Adrenal gland (tissue), 12 donors: ENCODE data around the gene PARD6B. TPM values are rescaled to one million over a fixed set of nuclear protein-coding genes. Genes with fewer than 3 reads are reported as not detected.

Experiments used
- DNase-seq, 7 donors: peaks; one replicate each; pipeline ENCODE4 v3.0.0-alpha.2; 2019 to 2020
- H3K27ac ChIP-seq, 5 donors: fragments of 200-600 bp; sonication (generic) in 4 of 5; 1 replicate in 3 of 5; 2 replicates in 2 of 5; pipeline versions ENCODE4 v1.5.1 to v1.8.0; 2016 to 2020; ENCODE audit warnings: mild to moderate bottlenecking in 1 of 5
- H3K27me3 ChIP-seq: fragments of 200-600 bp; 2 replicates; pipeline ENCODE4 v1.8.0; 2021
- H3K36me3 ChIP-seq, 2 donors: fragments of 200-600 bp; replicated peaks in 1 of 2; 1 replicate in 1 of 2; 2 replicates in 1 of 2; pipeline versions ENCODE4 v1.5.1 to v1.8.0; 2018 to 2022
- H3K4me1 ChIP-seq, 2 donors: fragments of 200-600 bp; replicated peaks in 1 of 2; 1 replicate in 1 of 2; 2 replicates in 1 of 2; pipeline versions ENCODE4 v1.5.1 to v1.8.0; 2018 to 2021
- H3K4me3 ChIP-seq, 4 donors: fragments of 200-600 bp; sonication (generic) in 3 of 4; one replicate each; pipeline ENCODE4 v1.5.1; 2016 to 2018
- H3K9me3 ChIP-seq, 3 donors: fragments of 200-600 bp; sonication (generic) in 1 of 3; replicated peaks in 1 of 3; 1 replicate in 2 of 3; 2 replicates in 1 of 3; pipeline versions ENCODE4 v1.5.1 to v1.8.0; 2016 to 2021
- CTCF ChIP-seq, 6 experiments: fragments of 450-650 bp in 4 of 6; fragments of 200-600 bp in 2 of 6; sonication (generic) in 1 of 6; IDR thresholded peaks; 1 replicate in 5 of 6; 2 replicates in 1 of 6; pipeline versions ENCODE4 v1.5.1 to v1.8.0; 2016 to 2021; ENCODE audit warnings: antibody characterized with exemption in 6 of 6, mild to moderate bottlenecking in 2 of 6, moderate library complexity in 1 of 6
- POLR2A ChIP-seq, 2 donors: fragments of 450-650 bp; IDR thresholded peaks; one replicate each; pipeline ENCODE4 v1.6.1; 2017; ENCODE audit warnings: antibody characterized with exemption in 2 of 2, mild to moderate bottlenecking in 2 of 2, moderate library complexity in 1 of 2
- WGBS, 4 donors: extraction: QIAGEN DNeasy Blood & Tissue Kit in 2 of 4; methylation state at CpG; one replicate each; pipeline versions ENCODE4 v1.1.5 to v1.1.7; 2013 to 2017; 5-methylcytosine and 5-hydroxymethylcytosine counted together
- intact Hi-C, 2 donors: fragments of 100-400 bp; cut with DNase I; formaldehyde crosslinking; loops; one replicate each; pipeline versions ENCODE4 v1.14.1 to v1.15.0; 2022 to 2023
- polyA plus RNA-seq, 3 donors: library from polyadenylated mRNA; stranded (reverse); fragments of 200-250 nt in 2 of 3; fragments of 350-450 nt in 1 of 3; fragmentation: Illumina TruSeq in 1 of 3; extraction: RNeasy Lipid Tissue Mini Kit (QIAGEN cat#74804) in 1 of 3; gene quantifications; one replicate each; pipeline ENCODE4 v1.2.3, GENCODE V29; 2013 to 2014
- total RNA-seq, 9 donors: library from RNA; depleted of rRNA in 4 of 9; stranded (reverse); fragments of >200 nt in 4 of 9; fragments of 120-200 nt in 1 of 9; fragmentation: NEBNext Ultra II Directional in 1 of 9; extraction: Animal tissue kit (Norgen Biotek cat#: 25700) in 1 of 9; gene quantifications; one replicate each; pipeline versions ENCODE4 v1.1.0 to v1.2.4, GENCODE V29; 2013 to 2023
- donor health status: healthy with polysubstance abuse.
- donor health status: Bipolar disorder and iron deficiency.
- donor health status: DM: yes; HTN: yes; CAD: no.
- donor health status: DM: no; HTN: no; CAD: no.
- donor health status: DM: no; HTN: no; CAD: no.
- donor health status: DM: yes; HTN: yes; CAD: no.

PARD6B gene
- total and polyA plus RNA-seq, 12 donors: 1.1 to 10.8 (median 5.3) TPM

GRCh38 chr20:50802289-50802688 is 70.9 kb downstream of the PARD6B start:
- DNase-seq: no peak
- 83 to 93% (median 90%) methylated on average over 7 to 8 of the region's 8 CpGs for WGBS, 4 donors

GRCh38 chr20:50804437-50805348 is 73.3 kb downstream of the PARD6B start:
- TF ChIP-seq CTCF (IDR thresholded peaks at IDR 0.05) (no peak), POLR2A (IDR thresholded peaks at IDR 0.05) (no peak)
- Histone ChIP-seq H3K27ac (no peak overlapping the region), H3K9me3 (no peaks in the 10 kb centered on the region), H3K36me3 (no peaks in the 10 kb centered on the region), H3K4me1 (no peaks in the 10 kb centered on the region), H3K4me3 (no peak overlapping the region), H3K27me3 (no peaks in the 10 kb centered on the region)
- intact Hi-C loops: no loop called here
- no peak for DNase-seq
- WGBS, 4 donors: 57 to 69% (median 65%) methylated on average over 11 of the region's 11 CpGs

More at GRCh38 chr20:50802289-50802688, 70.9 kb downstream of the PARD6B start:
- H3K4me1 ChIP-seq: no peaks in the 10 kb centered on the region
- TF ChIP-seq POLR2A (IDR thresholded peaks at IDR 0.05) (no peak), CTCF (IDR thresholded peaks at IDR 0.05) (no peak)
- intact Hi-C loops: no loop called here
- H3K27me3 ChIP-seq: no peaks in the 10 kb centered on the region
- no peak overlapping the region for H3K27ac ChIP-seq
- no peak overlapping the region for H3K4me3 ChIP-seq
- H3K9me3 ChIP-seq: no peaks in the 10 kb centered on the region
- no peaks in the 10 kb centered on the region for H3K36me3 ChIP-seq

GRCh38 chr20:50805349-50805684 is 73.9 kb downstream of the PARD6B start:
- DNase-seq: no peak
- H3K4me1 ChIP-seq: no peaks in the 10 kb centered on the region
- 46 to 58% (median 52%) methylated on average over 1 of the region's 1 CpG for WGBS, 4 donors
- no peaks in the 10 kb centered on the region for H3K27me3 ChIP-seq
- TF ChIP-seq POLR2A (IDR thresholded peaks at IDR 0.05): no peak
- TF ChIP-seq CTCF (IDR thresholded peaks at IDR 0.05): no peak
- no peak overlapping the region for H3K27ac ChIP-seq
- H3K36me3 ChIP-seq: no peaks in the 10 kb centered on the region
- no peaks in the 10 kb centered on the region for H3K9me3 ChIP-seq
- intact Hi-C loops: no loop called here
- H3K4me3 ChIP-seq: no peak overlapping the region

GRCh38 chr20:50806126-50806768 is 74.9 kb downstream of the PARD6B start:
- Histone ChIP-seq H3K36me3 (no peaks in the 10 kb centered on the region), H3K4me1 (no peaks in the 10 kb centered on the region), H3K4me3 (no peak overlapping the region), H3K27me3 (no peaks in the 10 kb centered on the region), H3K9me3 (no peaks in the 10 kb centered on the region), H3K27ac (no peak overlapping the region)
- 88 to 95% (median 93%) methylated on average over 5 of the region's 5 CpGs for WGBS, 4 donors
- intact Hi-C loops: no loop called here
- no peak for TF ChIP-seq POLR2A (IDR thresholded peaks at IDR 0.05)
- DNase-seq: no peak

Other genes starting within 250 kb of the PARD6B start
- gene PTPN1, start 221.2 kb upstream of the PARD6B start, total RNA-seq: 10 to 100 TPM; 31.0 to 49.2 (median 36.1) TPM
- gene PTPN1, start 221.2 kb upstream of the PARD6B start, polyA plus RNA-seq: 10 to 100 TPM; 17.0 to 49.0 (median 24.5) TPM
- 10 to 100 TPM in 8 of 9 donors, 1 to 10 TPM in 1; 5.8 to 69.9 (median 23.4) TPM for gene RIPOR3, start 40.0 kb upstream of the PARD6B start, total RNA-seq
- gene RIPOR3, start 40.0 kb upstream of the PARD6B start, polyA plus RNA-seq: 100 to 1,000 TPM in 1 of 3 donors, 10 to 100 TPM in 1, 1 to 10 TPM in 1; 3.4 to 135 (median 37.7) TPM
- gene BCAS4, start 63.5 kb downstream of the PARD6B start, total RNA-seq: 1 to 10 TPM in 7 of 9 donors, under 1 TPM in 2; 0.66 to 5.1 (median 2.4) TPM
- 1 to 10 TPM; 1.0 to 1.3 (median 1.2) TPM for gene BCAS4, start 63.5 kb downstream of the PARD6B start, polyA plus RNA-seq
- gene ADNP, start 199.9 kb downstream of the PARD6B start, total RNA-seq: 10 to 100 TPM; 32.4 to 76.4 (median 53.5) TPM
- gene ADNP, start 199.9 kb downstream of the PARD6B start, polyA plus RNA-seq: 10 to 100 TPM; 37.8 to 64.7 (median 54.6) TPM
- 10 to 100 TPM; 33.2 to 91.1 (median 43.6) TPM for gene DPM1, start 227.0 kb downstream of the PARD6B start, total RNA-seq
- 100 to 1,000 TPM in 1 of 3 donors, 10 to 100 TPM in 2; 21.0 to 145 (median 23.2) TPM for gene DPM1, start 227.0 kb downstream of the PARD6B start, polyA plus RNA-seq
- gene MOCS3, start 227.2 kb downstream of the PARD6B start, total RNA-seq: 1 to 10 TPM; 4.2 to 7.5 (median 6.0) TPM
- gene MOCS3, start 227.2 kb downstream of the PARD6B start, polyA plus RNA-seq: 1 to 10 TPM; 1.0 to 3.3 (median 1.1) TPM